H9 (cell line): Measurements from ENCODE around the gene GSTT2B. TPM values are rescaled to one million over a fixed set of nuclear protein-coding genes. Genes with fewer than 3 reads are reported as not detected.
A peak's percentile ranks its signal among the peaks of the same experiment; 100 is the strongest.

Experiments
- DNase-seq: peaks from one replicate; pipeline ENCODE4 v3.0.0-alpha.2; 2017
- H2AFZ ChIP-seq: one replicate; pipeline ENCODE4 v1.6.1; 2013; ENCODE audit warnings: mild to moderate bottlenecking, low read length, control low read depth, moderate library complexity
- H2AK5ac ChIP-seq: 2 replicates; pipeline ENCODE4 v1.6.1; 2013; ENCODE audit warnings: low read length, control low read depth, mixed read lengths; ENCODE audit not compliant: insufficient read length
- H2BK120ac ChIP-seq: one replicate; pipeline ENCODE4 v1.6.1; 2013; ENCODE audit warnings: low read depth, mild to moderate bottlenecking, low read length, control low read depth, inconsistent platforms; ENCODE audit not compliant: poor library complexity, severe bottlenecking
- H2BK12ac ChIP-seq: 2 replicates; pipeline ENCODE4 v1.6.1; 2013; ENCODE audit warnings: low read length, control low read depth, mixed read lengths, low read depth; ENCODE audit not compliant: insufficient read length
- H2BK15ac ChIP-seq: 2 replicates; pipeline ENCODE4 v1.6.1; 2013; ENCODE audit warnings: low read depth, low read length, control low read depth
- H2BK20ac ChIP-seq: one replicate; pipeline ENCODE4 v1.6.1; 2013; ENCODE audit warnings: low read depth, mild to moderate bottlenecking, low read length, control low read depth, inconsistent platforms; ENCODE audit not compliant: poor library complexity, severe bottlenecking
- H2BK5ac ChIP-seq: 2 replicates; pipeline ENCODE4 v1.6.1; 2013; ENCODE audit warnings: low read length, control low read depth, mixed read lengths; ENCODE audit not compliant: insufficient read length
- H3K14ac ChIP-seq: 2 replicates; pipeline ENCODE4 v1.6.1; 2013; ENCODE audit warnings: low read length, control low read depth; ENCODE audit not compliant: insufficient read depth
- H3K18ac ChIP-seq: 2 replicates; pipeline ENCODE4 v1.6.1; 2013; ENCODE audit warnings: low read depth, mild to moderate bottlenecking, mixed read lengths, low read length, control low read depth; ENCODE audit not compliant: insufficient read length
- H3K23ac ChIP-seq: 2 replicates; pipeline ENCODE4 v1.6.1; 2013; ENCODE audit warnings: low read length, control low read depth, mixed read lengths, low read depth; ENCODE audit not compliant: insufficient read length
- H3K23me2 ChIP-seq: 2 replicates; pipeline ENCODE4 v1.6.1; 2013; ENCODE audit warnings: low read depth, mild to moderate bottlenecking, mixed read lengths, low read length, control low read depth; ENCODE audit not compliant: insufficient read length, poor library complexity, severe bottlenecking
- H3K27ac ChIP-seq: 2 replicates; pipeline ENCODE4 v1.5.1; 2013; ENCODE audit warnings: low read length, control low read depth, mixed read lengths, low read depth; ENCODE audit not compliant: insufficient read length
- H3K27me3 ChIP-seq: 2 replicates; pipeline ENCODE4 v1.6.1; 2013; ENCODE audit warnings: low read length, control low read depth, inconsistent platforms; ENCODE audit not compliant: insufficient read depth
- H3K4ac ChIP-seq: 2 replicates; pipeline ENCODE4 v1.6.1; 2013; ENCODE audit warnings: low read depth, mild to moderate bottlenecking, control low read depth, inconsistent platforms, low read length, moderate library complexity
- H3K4me1 ChIP-seq: 2 replicates; pipeline ENCODE4 v1.6.1; 2013; ENCODE audit warnings: low read length, control low read depth, inconsistent platforms; ENCODE audit not compliant: insufficient read depth
- H3K4me2 ChIP-seq: 2 replicates; pipeline ENCODE4 v1.6.1; 2013; ENCODE audit warnings: low read length, control low read depth, mixed read lengths; ENCODE audit not compliant: insufficient read length, insufficient read depth
- H3K56ac ChIP-seq: 2 replicates; pipeline ENCODE4 v1.6.1; 2013; ENCODE audit warnings: low read depth, mild to moderate bottlenecking, mixed read lengths, low read length, control low read depth; ENCODE audit not compliant: insufficient read length
- H3K79me1 ChIP-seq: 2 replicates; pipeline ENCODE4 v1.6.1; 2013; ENCODE audit warnings: low read depth, mild to moderate bottlenecking, moderate library complexity, low read length, control low read depth, inconsistent platforms; ENCODE audit not compliant: insufficient read depth, poor library complexity, severe bottlenecking
- H3K79me2 ChIP-seq: 2 replicates; pipeline ENCODE4 v1.6.1; 2013; ENCODE audit warnings: low read length, control low read depth, inconsistent platforms; ENCODE audit not compliant: insufficient read depth
- H3K9ac ChIP-seq: 2 replicates; pipeline ENCODE4 v1.6.1; 2013; ENCODE audit warnings: low read length, control low read depth, mixed read lengths; ENCODE audit not compliant: insufficient read length; ENCODE audit errors: extremely low read depth
- H3K9me3 ChIP-seq: one replicate; pipeline ENCODE4 v1.6.1; 2013; ENCODE audit warnings: low read depth, low read length, inconsistent platforms; ENCODE audit not compliant: control insufficient read depth
- H3T11ph ChIP-seq: one replicate; pipeline ENCODE4 v1.6.1; 2013; ENCODE audit warnings: mild to moderate bottlenecking, low read length, control low read depth, inconsistent platforms
- H4K20me1 ChIP-seq: one replicate; pipeline ENCODE4 v1.6.1; 2013; ENCODE audit not compliant: control insufficient read depth, insufficient read length, insufficient read depth
- H4K5ac ChIP-seq: 2 replicates; pipeline ENCODE4 v1.6.1; 2013; ENCODE audit warnings: low read depth, mild to moderate bottlenecking, mixed read lengths, low read length, control low read depth; ENCODE audit not compliant: insufficient read length
- H4K8ac ChIP-seq: replicated peaks from 2 replicates; pipeline ENCODE4 v1.6.1; 2013; ENCODE audit warnings: low read length, control low read depth, mixed read lengths, low read depth; ENCODE audit not compliant: insufficient read length
- H4K91ac ChIP-seq: 2 replicates; pipeline ENCODE4 v1.6.1; 2013; ENCODE audit warnings: low read depth, mild to moderate bottlenecking, moderate library complexity, mixed read lengths, low read length, control low read depth; ENCODE audit not compliant: insufficient read length
- H3K27ac Mint-ChIP-seq, 3 experiments: 2 replicates in 2 of 3; 3 replicates in 1 of 3; pipeline ENCODE4 v1.8.0; 2020 to 2021; ENCODE audit warnings: mixed read lengths in 3 of 3, mild to moderate bottlenecking in 1 of 3, moderate library complexity in 1 of 3
- H3K27me3 Mint-ChIP-seq: 2 replicates; pipeline ENCODE4 v1.8.0; 2021; ENCODE audit warnings: low read depth, mild to moderate bottlenecking, moderate library complexity, mixed read lengths
- H3K36me3 Mint-ChIP-seq, 3 experiments: 2 replicates in 2 of 3; 3 replicates in 1 of 3; pipeline ENCODE4 v1.8.0; 2020 to 2021; ENCODE audit warnings: low read depth in 3 of 3, mixed read lengths in 3 of 3; ENCODE audit not compliant: insufficient read depth in 1 of 3
- H3K4me1 Mint-ChIP-seq, 2 experiments: 2 replicates each; pipeline ENCODE4 v1.8.0; 2020; ENCODE audit warnings: mixed read lengths in 2 of 2
- H3K4me3 Mint-ChIP-seq, 2 experiments: 2 replicates in 1 of 2; 3 replicates in 1 of 2; pipeline ENCODE4 v1.8.0; 2020 to 2021; ENCODE audit warnings: mild to moderate bottlenecking in 2 of 2, mixed read lengths in 2 of 2, moderate library complexity in 1 of 2
- H3K9me3 Mint-ChIP-seq, 2 experiments: 2 replicates in 1 of 2; 3 replicates in 1 of 2; pipeline ENCODE4 v1.8.0; 2020; ENCODE audit warnings: mild to moderate bottlenecking in 2 of 2, mixed read lengths in 2 of 2, moderate library complexity in 1 of 2
- WGBS: extraction: QIAGEN DNeasy Blood & Tissue Kit; methylation state at CpG from one replicate; pipeline ENCODE4 v1.1.7; 2013; ENCODE audit warnings: missing lambda C conversion rate, low lambda C conversion rate, mixed read lengths; ENCODE audit not compliant: insufficient read length; ENCODE audit errors: extremely low coverage; 5-methylcytosine and 5-hydroxymethylcytosine counted together
- total RNA-seq: library from RNA; stranded (reverse); gene quantifications from 2 replicates; pipeline ENCODE4 v1.2.1, GENCODE V29; 2021
- TF ChIP-seq, protein P1 (sequence below): fragments of 200-600 bp; sonication (generic); conservative IDR thresholded peaks from 3 replicates; pipeline ENCODE4 v1.8.0; 2021; ENCODE audit warnings: antibody characterized with exemption, mild to moderate bottlenecking

GSTT2B gene
- total RNA-seq, 1 experiment from 2014 or later, result 4.5 TPM

DNA sequence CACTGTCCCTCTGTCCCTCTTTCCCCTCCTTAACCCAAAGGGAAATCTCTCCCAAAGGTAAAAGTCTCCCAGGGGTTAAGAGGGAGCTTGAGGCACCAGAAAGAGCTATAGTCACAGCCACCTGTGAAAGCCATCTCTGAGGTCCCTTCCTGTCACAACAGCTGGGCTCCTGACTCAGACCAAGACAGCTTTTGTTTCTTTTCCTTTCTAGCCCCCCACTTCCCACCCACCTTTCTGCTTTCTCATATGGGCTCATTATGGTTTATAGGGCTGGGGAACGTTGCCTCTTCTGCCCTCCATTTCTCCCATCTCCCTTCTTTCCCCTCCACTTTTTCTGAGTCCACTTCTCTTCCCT lies 47.7 kb downstream of the GSTT2B start:
- Histone ChIP-seq H2BK15ac (no peak overlapping the region), H2BK20ac (no peak overlapping the region), H4K20me1 (no peaks in the 10 kb centered on the region), H3K79me1 (no peaks in the 10 kb centered on the region), H3K4ac (no peak overlapping the region), H4K8ac (no peak overlapping the region), H3K56ac (no peak overlapping the region), H3K79me2 (no peaks in the 10 kb centered on the region), H3K23ac (no peak overlapping the region), H2BK120ac (no peak overlapping the region), H3K4me1 (0 out of 2 replicates have a peak, but pooled peaks cover 3% of the 10 kb centered on the region), H3K14ac (peak overlapping the region; percentile 55), H3K23me2 (peaks cover 7% of the 10 kb centered on the region), H3K9me3 (no peaks in the 10 kb centered on the region), H2BK12ac (no peak overlapping the region), H2BK5ac (no peak overlapping the region), H2AK5ac (no peak overlapping the region), H3T11ph (no peak overlapping the region), H4K91ac (no peak overlapping the region), H2AFZ (no peak overlapping the region), H3K9ac (peak overlapping the region; percentile 72), H3K27ac (peak overlapping the region; percentile 77), H3K4me2 (peak overlapping the region; percentile 84), H3K27me3 (no peaks in the 10 kb centered on the region), H3K18ac (peak overlapping the region; percentile 28), H4K5ac (no peak overlapping the region)
- WGBS, result no CpG with 5 or more reads among the region's 1 CpG
- Mint-ChIP-seq H3K36me3 (peaks cover 2 to 17% (median 16%) of the 10 kb centered on the region in 3 experiments), H3K4me3 (peak overlapping the region; percentile 79 to 89), H3K27ac (peak overlapping the region; percentile 98 to 99 (median 99)), H3K27me3 (no peaks in the 10 kb centered on the region), H3K4me1 (peaks cover 31 to 36% of the 10 kb centered on the region in 2 experiments), H3K9me3 (peaks cover 5 to 16% of the 10 kb centered on the region in 2 experiments; a peak in 4 of 5 replicates)
- TF ChIP-seq, protein P1, sequence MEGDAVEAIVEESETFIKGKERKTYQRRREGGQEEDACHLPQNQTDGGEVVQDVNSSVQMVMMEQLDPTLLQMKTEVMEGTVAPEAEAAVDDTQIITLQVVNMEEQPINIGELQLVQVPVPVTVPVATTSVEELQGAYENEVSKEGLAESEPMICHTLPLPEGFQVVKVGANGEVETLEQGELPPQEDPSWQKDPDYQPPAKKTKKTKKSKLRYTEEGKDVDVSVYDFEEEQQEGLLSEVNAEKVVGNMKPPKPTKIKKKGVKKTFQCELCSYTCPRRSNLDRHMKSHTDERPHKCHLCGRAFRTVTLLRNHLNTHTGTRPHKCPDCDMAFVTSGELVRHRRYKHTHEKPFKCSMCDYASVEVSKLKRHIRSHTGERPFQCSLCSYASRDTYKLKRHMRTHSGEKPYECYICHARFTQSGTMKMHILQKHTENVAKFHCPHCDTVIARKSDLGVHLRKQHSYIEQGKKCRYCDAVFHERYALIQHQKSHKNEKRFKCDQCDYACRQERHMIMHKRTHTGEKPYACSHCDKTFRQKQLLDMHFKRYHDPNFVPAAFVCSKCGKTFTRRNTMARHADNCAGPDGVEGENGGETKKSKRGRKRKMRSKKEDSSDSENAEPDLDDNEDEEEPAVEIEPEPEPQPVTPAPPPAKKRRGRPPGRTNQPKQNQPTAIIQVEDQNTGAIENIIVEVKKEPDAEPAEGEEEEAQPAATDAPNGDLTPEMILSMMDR, result no peak
- no peak for DNase-seq
